Stomach (tissue), 4 donors: ENCODE results near the gene TOMM5.

Source experiments
- CTCF ChIP-seq, 7 experiments: fragments of 450-650 bp in 4 of 7; fragments of 200-600 bp in 3 of 7; sonication (generic) in 3 of 7; IDR thresholded peaks; one replicate each; pipeline ENCODE4 v1.5.1; 2016 to 2019; ENCODE audit warnings: antibody characterized with exemption in 7 of 7, control low read depth in 2 of 7, mild to moderate bottlenecking in 1 of 7
- EP300 ChIP-seq: sonication (generic); formaldehyde crosslinking; IDR thresholded peaks from one replicate; pipeline ENCODE4 v1.6.1; 2017; ENCODE audit warnings: antibody characterized with exemption
- POLR2AphosphoS5 ChIP-seq, 3 donors: sonication (generic); formaldehyde crosslinking; IDR thresholded peaks; one replicate each; pipeline ENCODE4 v1.6.1; 2016; ENCODE audit warnings: antibody characterized with exemption in 3 of 3

- no peak for TF ChIP-seq CTCF (IDR thresholded peaks at IDR 0.05)
- no peak for TF ChIP-seq POLR2AphosphoS5 (IDR thresholded peaks at IDR 0.05)
- TF ChIP-seq EP300 = no peak
Observed at GRCh38 chr9:37641331-37641730, 48.9 kb upstream of the TOMM5 start.
